SIG-M5 treated with dmso at 0.1 percent for 504 hours (cell line): Measurements from ENCODE around the gene SPATA9.
A peak's percentile ranks its signal among the peaks of the same experiment; 100 is the strongest.

Experiments used
- DNase-seq: peaks from one replicate; lab custom pipeline; 2025; ENCODE audit not compliant: unreplicated experiment; lab: John Stamatoyannopoulos, UW

SPATA9 gene

GRCh38 chr5:95682891-95683290, at the start of gene SPATA9:
Gene SPATA9 (minus strand): TSS chr5:95682991. CDS start chr5:95682854, 137 bp downstream.
- DNase-seq, result no peak

- peak; percentile 35 for DNase-seq
These were observed 49.1 kb upstream of the SPATA9 start for GRCh38 chr5:95731571-95732554.

- DNase-seq, result peak; percentile 55
These were observed 48.2 kb upstream of the SPATA9 start, which contains the start of gene RHOBTB3 for GRCh38 chr5:95730730-95731570. Gene RHOBTB3 (plus strand): TSS chr5:95731336. CDS start chr5:95731683, 347 bp downstream.

GRCh38 chr5:95730011-95730700, 47.4 kb upstream of the SPATA9 start:
- no peak for DNase-seq

- DNase-seq, result no peak
These were observed 46.6 kb upstream of the SPATA9 start for GRCh38 chr5:95729115-95730010.

- no peak for DNase-seq
These were observed 45.8 kb upstream of the SPATA9 start for GRCh38 chr5:95728494-95729114.

- no peak for DNase-seq
These were observed 45.0 kb upstream of the SPATA9 start for GRCh38 chr5:95727764-95728191.

GRCh38 chr5:95726811-95727763, 44.3 kb upstream of the SPATA9 start:
- DNase-seq, result no peak

- no peak for DNase-seq
These were observed 43.4 kb upstream of the SPATA9 start for GRCh38 chr5:95725937-95726810.

- peak; percentile 15 for DNase-seq
These were observed 42.5 kb upstream of the SPATA9 start for GRCh38 chr5:95725071-95725820.

- no peak for DNase-seq
These were observed 41.0 kb upstream of the SPATA9 start for GRCh38 chr5:95723632-95724369.

- no peak for DNase-seq
These were observed 38.9 kb upstream of the SPATA9 start for GRCh38 chr5:95721582-95722295.

- no peak for DNase-seq
These were observed 37.4 kb upstream of the SPATA9 start for GRCh38 chr5:95720094-95720786.

GRCh38 chr5:95718738-95719137, 35.9 kb upstream of the SPATA9 start:
- no peak for DNase-seq

GRCh38 chr5:95718203-95718602, 35.4 kb upstream of the SPATA9 start:
- DNase-seq, result peak; percentile 86
